Ascending aorta (tissue), 2 donors: ENCODE measurements around the gene GINS3. TPM values are rescaled to one million over a fixed set of nuclear protein-coding genes. Genes with fewer than 3 reads are reported as not detected.

Experiments
- DNase-seq, 2 donors: peaks; one replicate each; pipeline ENCODE4 v3.0.0-alpha.2; 2019; ENCODE audit warnings: low spot score in 2 of 2
- H3K27ac ChIP-seq, 2 donors: fragments of 200-600 bp; sonication (generic); one replicate each; pipeline ENCODE4 v1.5.1; 2016 to 2017; ENCODE audit warnings: mild to moderate bottlenecking in 1 of 2
- H3K27me3 ChIP-seq: fragments of 200-600 bp; sonication (generic); one replicate; pipeline ENCODE4 v1.5.1; 2017
- H3K36me3 ChIP-seq, 2 donors: fragments of 200-600 bp; sonication (generic); one replicate each; pipeline ENCODE4 v1.5.1; 2016
- H3K4me1 ChIP-seq, 2 donors: fragments of 200-600 bp; sonication (generic); one replicate each; pipeline ENCODE4 v1.5.1; 2016 to 2017; ENCODE audit warnings: mild to moderate bottlenecking in 1 of 2
- H3K4me3 ChIP-seq, 2 donors: fragments of 200-600 bp; sonication (generic); one replicate each; pipeline ENCODE4 v1.5.1; 2016 to 2017; ENCODE audit warnings: mild to moderate bottlenecking in 1 of 2
- H3K9me3 ChIP-seq, 2 donors: fragments of 200-600 bp; sonication (generic); one replicate each; pipeline ENCODE4 v1.5.1; 2016
- CTCF ChIP-seq, 3 experiments: fragments of 200-600 bp in 2 of 3; fragments of 450-650 bp in 1 of 3; sonication (generic) in 2 of 3; IDR thresholded peaks; one replicate each; pipeline ENCODE4 v1.5.1; 2016 to 2019; ENCODE audit warnings: antibody characterized with exemption in 3 of 3, mild to moderate bottlenecking in 1 of 3, moderate library complexity in 1 of 3
- intact Hi-C: fragments of 100-400 bp; cut with DNase I; formaldehyde crosslinking; loops from one replicate; pipeline ENCODE4 v1.15.1; 2023
- total RNA-seq: library from RNA; depleted of rRNA; stranded (reverse); fragments of >200 nt; gene quantifications from one replicate; pipeline ENCODE4 v1.1.0, GENCODE V29; 2016

Gene GINS3
- total RNA-seq, 1 donor from 2014 or later = 21.8 TPM

DNA sequence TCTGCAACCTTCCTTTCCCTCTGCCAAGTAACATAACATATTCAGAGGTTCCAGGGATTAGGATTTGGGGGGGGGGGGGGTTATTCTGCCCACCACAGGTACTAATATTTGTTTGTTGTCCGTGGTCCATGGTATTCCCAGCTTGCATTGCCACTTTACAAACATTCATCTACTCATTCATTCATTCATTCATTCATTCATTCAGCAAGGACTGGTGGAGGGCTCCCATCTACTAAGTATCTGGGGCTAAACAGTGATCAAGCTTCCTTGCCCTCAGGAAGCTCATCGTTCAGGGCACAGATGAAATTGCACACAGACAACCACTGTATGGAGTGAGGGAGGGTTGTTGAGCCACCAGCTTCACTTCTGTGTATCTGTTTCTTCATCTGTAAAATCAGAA, 61.9 kb downstream of the GINS3 start:
- no peak overlapping the region for H3K4me3 ChIP-seq
- no peaks in the 10 kb centered on the region for H3K27me3 ChIP-seq
- H3K27ac ChIP-seq = no peak overlapping the region
- intact Hi-C loops = no loop called here
- H3K9me3 ChIP-seq = no peaks in the 10 kb centered on the region
- no peak for DNase-seq
- H3K4me1 ChIP-seq = no peaks in the 10 kb centered on the region
- no peak for TF ChIP-seq CTCF (IDR thresholded peaks at IDR 0.05)
- H3K36me3 ChIP-seq = no peaks in the 10 kb centered on the region

DNA sequence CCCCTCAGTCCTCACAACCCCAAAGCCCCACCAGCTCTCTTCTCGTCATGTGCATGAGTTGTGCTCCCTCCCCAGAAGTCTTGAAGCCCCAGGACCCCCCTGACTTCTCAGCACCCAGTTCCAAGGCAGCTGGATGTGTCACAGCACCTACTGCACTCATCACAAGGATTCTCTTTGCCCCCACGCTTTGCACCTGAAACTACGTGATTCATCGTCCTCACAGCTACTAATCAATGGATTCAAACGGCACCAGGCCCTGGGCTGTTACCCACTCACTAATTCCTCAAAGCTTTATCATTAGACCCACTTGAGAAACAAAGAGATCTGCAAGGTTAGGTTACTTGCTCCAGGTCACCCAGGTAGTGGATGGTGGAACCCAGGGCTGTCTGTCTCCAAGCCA, 62.6 kb downstream of the GINS3 start:
- no peak for DNase-seq
- no peaks in the 10 kb centered on the region for H3K4me1 ChIP-seq
- no peak overlapping the region for H3K4me3 ChIP-seq
- TF ChIP-seq CTCF (IDR thresholded peaks at IDR 0.05) = no peak
- H3K36me3 ChIP-seq = no peaks in the 10 kb centered on the region
- intact Hi-C loops = no loop called here
- H3K27ac ChIP-seq = no peak overlapping the region
- H3K9me3 ChIP-seq = no peaks in the 10 kb centered on the region
- H3K27me3 ChIP-seq = no peaks in the 10 kb centered on the region

Other genes starting within 250 kb of the GINS3 start
- gene CSNK2A2, start 194.4 kb upstream of the GINS3 start, total RNA-seq = 14.5 TPM
- not detected for gene PRSS54, start 97.4 kb upstream of the GINS3 start, total RNA-seq
- 150 TPM for gene NDRG4, start 107.7 kb downstream of the GINS3 start, total RNA-seq
- gene SETD6, start 123.0 kb downstream of the GINS3 start, total RNA-seq = 24.4 TPM
- gene CNOT1, start 237.4 kb downstream of the GINS3 start, total RNA-seq = 324 TPM